NCI-H2227 (cell line): ENCODE measurements around the gene TNXB.
"Not testable (repeated sequence)": the region's sequence is repeated elsewhere in the genome, so short reads cannot be mapped to it uniquely, and the experiment has no call there.

Source experiments
- DNase-seq: peaks from one replicate; lab custom pipeline; 2025; ENCODE audit not compliant: unreplicated experiment; lab: John Stamatoyannopoulos, UW

TNXB gene

DNA sequence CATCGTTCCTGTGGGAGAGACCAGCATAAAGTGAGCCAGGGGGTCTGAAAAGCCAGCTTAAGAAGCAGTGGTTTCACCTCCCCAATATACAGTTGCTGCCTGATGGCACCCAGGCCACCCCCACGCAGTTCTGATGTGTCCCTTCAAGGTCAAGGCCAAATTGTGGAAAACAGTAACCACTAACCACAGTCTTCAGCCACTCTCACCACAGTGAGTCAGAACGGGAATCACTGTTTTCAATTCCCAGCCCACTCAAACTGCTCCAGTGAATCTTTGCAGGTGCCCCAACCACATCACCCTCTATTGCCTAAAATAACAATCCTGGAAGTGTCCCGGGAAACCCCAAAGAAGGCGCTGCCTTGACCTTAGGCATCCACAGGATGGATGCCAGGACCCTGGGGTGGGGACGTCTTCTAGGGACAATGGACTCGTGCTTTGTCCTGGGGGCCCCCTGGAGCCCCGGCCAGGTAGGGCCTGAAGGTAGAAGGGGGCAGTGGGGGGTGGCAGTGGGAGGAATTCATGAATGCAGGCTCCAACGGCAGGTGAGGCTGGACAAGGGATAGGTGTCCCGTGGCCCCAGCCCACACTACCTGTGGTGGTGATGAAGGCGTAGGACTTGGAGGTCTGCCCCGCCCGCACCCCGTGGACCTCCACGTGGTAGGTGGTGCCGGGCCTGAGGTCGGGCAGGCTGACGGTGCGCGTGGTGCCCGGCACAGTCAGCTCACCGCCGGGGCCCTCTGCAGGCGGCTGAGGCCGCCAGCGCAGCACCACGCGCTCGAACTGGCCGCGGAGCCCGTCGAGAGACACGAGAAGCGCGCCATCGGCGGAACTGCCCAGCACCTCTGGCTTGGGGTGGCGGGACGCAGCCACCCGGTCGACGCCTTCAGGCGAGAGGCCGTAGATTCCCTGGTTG is 22.2 kb downstream of the TNXB start:
- DNase-seq = no peak

DNA sequence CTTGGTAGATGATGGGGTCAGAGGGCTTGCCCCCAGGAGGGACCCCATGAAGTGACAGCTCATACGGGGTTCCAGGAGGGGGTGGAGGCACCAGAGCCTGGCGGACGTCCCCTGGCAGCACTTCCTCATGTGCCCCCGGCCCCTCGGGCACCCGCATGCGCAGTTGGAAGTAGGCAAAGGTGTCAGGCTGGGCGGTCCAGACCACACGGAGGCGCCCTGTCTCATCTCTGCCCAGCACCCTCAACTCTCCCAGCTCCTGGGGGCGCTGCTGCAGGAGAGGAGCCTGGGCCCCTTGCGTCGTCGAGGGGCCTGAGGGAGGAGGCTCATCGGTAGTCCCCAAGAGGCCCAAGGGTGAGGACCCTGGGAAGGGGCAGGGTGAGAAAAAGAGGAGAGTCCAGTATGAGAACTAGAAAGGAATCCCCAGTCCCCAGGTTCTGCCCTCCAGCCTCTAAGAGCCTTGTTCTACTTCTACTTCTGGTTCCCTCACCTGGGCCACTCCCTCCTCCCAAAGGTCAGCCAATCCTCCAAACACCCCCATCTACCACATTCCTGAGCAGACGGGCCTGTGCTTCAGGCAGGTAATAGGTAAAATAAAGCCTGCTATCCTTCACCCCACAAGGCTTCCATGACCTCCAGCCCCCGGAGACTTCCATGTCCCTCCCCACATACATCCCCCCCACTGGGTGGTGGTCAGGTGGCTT is 23.2 kb downstream of the TNXB start:
- no peak for DNase-seq

DNA sequence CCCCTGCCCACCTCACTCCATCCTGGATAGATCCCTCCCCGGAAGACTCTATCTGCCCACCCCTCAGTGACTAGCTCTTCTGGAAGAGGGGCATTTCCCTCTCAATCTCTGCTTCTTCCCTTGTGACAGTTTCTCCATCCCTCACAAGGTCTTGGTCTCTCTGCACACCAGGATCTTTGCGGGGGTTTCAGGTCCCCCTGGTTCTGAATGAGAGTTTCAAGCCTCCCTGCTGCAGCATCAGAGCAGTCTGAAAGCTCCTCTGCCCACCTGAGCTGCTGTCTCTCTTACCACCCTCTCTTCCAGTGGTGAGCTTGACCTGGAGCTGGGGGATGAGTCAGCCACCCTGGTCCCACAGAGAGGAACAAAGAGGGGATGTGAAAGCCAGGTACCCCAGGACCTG is 24.4 kb downstream of the TNXB start:
- no peak for DNase-seq

DNA sequence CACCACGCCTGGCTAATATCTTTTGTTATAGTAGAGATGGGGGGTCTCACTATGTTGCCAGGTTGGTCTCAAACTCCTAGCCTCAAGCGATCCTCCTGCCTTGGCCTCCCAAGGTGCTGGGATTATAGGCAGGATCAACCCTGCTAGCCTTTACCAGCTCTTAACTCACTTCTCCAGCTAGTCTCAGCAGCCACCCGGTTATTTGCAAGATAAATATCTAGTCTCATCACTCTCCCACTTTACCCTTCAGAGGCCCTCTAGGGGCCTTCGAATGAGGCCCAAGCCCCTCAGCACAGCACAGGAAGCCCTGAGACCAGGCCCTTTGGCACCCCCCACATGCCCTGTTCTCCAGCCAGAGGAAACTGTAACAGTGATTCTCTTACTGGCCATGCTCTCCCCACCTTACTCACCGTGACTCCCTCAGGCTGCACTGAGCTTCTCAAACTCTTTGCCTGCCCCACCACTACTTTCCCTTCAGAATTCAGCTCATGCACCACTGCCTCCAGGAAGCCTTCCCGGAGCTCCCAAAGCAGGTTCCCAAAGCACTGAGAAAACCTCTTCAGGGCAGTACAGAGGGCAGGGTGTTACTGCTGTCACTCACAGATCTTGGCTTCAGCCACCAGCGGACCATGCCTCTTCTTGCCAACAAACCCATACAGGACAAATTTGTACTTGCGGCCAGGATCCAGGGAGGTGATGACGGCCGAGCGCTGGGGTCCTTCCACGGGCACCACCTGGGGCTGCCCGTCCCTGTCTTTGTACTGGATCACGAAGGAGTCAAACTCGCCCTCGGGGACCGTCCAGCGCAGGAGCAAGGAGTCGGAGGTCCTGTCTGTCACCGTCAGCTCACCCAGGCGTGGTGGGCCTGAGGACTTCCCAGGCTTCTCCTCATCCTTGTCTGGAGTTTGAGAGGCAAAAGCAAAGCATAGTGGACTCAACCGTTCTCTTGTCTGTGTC is 25.0 kb downstream of the TNXB start:
- no peak for DNase-seq

DNA sequence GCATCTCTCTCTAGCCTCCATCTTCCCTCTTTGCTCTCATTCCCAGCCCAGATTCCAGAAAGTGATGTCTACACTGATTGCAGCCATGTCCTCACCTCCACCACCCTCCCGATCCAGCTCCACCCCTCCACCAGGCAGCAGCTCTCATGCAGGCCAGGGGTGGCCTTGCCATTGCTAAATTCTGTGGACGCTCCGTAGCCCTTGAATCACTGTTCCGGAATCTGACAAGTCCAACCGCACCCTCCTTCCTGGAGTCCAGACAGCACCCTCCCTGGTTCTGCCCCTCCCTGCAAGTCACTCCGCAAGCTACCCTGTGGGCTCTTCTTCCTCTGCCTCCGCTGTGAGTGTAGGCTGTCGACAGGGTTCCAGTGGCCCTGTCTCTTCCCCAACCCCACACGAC is 26.2 kb downstream of the TNXB start:
- no peak for DNase-seq

DNA sequence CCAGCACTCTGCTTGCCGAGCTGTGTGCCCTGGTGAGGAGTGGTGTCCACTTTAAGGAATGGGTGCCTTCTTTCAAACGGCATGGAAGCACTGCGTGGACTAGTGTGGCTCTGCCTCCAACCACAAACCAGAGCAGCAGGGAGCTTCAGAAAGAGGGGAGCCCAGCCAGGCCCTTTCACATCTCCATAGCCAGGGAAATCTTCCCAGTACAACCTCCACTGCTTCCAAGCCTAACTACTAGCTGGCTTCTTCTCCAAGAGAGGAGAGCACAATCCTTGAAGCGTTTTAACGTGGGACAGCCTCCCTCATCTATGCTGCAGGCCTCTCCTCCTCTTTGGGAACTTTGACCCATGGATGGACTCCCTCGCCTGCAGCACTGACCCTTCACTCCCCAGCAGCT is 26.7 kb downstream of the TNXB start:
- no peak for DNase-seq

DNA sequence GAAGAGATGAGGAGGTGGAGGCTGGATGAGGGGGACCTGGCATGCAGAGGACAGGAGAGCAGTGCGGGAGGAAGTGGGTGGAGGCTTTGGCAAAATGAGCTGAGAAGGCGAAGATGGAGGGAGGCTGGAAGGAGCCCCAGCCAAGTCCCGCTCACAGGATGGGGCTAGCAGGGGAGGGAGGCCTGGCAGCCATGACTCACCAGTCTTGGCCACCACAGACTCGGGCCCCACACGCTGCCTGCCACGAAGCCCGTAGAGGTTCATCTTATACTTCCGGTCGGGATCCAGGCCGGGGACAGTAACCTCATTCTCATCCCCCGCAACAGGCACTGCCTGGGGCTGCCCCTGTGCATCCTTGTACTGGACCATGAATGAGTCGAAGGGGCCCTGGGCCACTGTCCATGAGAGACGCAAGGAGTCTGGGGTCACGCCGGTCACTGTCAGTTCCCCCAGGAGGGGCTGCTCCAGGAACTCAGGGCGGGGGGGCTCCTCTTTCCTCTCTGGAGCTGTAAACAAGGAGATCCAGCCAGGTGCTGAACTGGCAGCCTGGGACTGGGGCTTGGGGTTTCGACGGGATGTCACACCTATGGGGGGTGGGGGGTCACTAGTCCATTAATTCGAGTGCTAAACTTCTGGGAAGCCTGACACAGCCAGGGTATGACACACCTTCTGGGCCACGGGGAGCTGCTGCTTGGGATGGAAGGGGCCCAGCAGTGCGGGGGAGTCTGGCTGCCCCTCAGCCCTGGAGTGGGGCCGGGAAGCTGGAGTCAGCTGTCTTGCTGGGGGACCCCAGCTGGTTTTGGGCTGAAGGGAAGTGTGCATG is 27.8 kb downstream of the TNXB start:
- no peak for DNase-seq

DNA sequence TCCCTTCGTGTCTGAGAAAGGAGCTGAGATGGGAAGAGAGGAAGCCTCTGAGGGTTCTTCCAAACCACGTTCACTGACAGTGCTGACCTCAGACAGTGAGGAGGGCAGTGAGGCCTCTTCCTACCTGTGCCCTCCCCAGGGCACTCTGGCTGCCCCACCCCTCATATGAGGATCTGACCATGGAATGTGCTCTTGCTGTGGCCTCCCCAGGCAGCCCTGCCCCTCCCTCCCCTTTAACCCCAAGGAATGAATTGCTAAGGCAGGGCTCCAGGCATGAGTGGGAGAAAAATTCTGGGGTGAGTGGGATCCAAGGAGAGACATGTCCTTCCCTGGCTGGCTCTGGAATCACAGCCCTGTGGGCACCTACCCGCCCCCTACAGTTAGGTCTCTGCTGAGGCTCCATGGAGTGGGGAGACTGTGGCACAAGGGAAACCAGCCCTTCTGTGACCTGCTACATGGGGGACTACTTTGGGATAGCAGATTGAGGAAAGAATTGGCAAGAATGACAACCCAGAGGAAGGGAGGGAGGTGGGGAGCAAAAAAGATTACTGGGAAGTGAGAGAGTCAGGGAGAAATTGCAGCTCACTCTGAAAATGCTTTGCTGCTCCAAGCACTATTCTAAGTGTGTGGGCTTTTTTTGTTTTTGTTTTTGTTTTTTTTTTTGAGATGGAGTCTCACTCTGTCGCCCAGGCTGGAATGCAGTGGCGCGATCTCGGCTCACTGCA is 29.4 kb downstream of the TNXB start:
- DNase-seq = no peak

DNA sequence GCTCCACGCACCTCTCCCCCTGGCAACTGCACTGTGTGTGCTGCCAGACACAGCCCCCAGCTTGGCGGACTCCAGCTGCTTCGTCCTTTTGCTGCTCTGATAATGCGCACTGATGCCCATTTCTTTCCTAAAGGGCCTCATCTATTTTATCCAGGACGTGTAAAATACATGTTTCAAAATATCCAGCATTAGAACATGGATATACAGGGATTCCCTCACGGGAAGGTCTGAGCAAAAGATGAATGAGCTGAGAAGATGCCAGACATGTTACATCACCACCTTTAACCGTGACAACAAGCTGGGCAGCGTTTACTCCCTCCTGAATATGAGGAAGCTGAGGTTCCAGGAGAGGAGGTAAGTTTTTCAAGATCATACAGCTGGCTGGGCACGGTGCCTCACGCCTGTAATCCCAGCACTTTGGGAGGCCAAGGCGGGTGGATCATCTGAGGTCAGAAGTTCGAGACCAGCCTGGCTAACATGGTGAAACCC is 32.8 kb downstream of the TNXB start:
- no peak for DNase-seq

DNA sequence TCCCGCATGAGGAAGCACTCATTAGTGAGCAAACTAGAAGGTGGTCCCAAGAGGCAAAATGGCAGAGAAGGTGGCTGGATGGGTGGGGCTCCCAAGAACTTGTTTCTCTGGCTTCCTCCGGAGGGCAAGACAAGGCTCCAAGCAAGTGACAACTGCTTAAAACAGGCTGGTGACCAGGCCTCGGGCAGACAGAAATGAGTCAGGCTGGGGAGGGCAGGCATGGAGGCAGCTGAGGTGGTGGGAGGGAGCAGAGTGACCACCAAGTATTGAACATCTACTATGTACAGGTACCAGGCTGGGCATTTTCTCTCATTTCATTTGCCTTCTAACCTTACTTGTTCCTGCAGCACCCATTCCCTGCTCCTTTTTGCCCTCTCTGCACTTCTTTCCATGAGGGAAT is 33.4 kb downstream of the TNXB start:
- DNase-seq = no peak

DNA sequence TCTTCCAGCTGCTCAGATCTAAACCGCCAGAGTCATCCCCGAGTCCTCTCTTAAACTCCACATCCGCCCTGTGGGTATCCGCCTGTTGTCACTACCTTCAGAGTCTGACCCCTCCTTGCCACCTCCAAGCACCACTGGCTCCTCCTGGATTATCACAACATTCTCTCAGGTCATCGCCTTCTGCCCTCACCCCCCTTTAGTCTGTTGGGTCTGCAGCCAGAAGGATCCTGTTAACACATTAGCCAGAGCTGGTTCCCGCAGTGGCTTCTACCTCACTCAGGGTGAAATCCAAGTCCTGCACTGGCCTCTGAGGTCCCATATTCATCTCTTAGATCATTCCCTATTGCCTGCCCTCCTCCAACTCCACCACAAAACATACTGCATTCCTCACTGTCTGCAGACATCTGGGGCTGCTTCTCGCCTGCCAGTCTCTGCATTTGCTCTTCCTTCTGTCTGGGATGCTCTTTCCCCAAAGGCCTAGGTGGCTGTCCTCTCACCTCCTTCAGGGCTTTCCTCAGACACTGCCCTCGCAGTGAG is 34.1 kb downstream of the TNXB start:
- DNase-seq = no peak

DNA sequence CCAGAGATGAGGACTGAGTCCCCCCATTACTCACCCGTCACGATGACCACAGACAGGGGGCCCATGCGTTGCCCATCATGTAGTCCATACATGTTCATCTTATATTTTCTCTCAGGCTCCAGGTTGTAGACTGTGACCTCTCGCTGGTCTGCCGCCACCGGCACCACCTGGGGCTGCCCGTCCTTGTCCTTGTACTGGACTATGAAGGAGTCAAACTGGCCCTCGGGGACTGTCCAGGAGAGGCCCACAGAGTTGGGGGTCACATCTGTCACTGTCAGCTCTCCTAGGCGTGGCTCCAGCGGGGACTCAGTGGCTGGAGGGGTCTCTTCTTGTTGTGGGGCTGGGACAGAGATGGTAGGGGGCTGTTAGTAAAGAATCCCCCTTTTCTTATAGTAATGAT is 35.5 kb downstream of the TNXB start:
- DNase-seq = no peak

DNA sequence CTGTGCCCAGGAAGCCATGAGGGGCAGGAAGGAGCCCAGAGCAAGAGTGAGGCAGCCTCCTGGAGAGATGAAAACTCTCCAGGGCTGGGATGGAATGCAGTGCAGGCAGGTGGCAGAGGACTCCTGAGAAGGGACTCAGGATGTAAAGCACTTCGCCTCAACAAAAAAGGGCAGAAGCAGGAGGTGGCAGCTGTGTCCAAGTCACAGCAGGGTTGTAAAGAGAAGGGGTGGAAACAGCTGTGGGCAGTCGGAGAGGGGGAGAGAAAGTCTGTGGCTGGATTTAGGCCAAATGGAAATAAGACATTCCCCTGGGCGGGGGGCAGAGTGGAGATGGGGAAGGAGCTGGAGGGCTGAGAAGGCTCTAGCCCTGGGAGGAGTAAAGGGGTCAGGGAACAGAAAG is 36.0 kb downstream of the TNXB start:
- no peak for DNase-seq

DNA sequence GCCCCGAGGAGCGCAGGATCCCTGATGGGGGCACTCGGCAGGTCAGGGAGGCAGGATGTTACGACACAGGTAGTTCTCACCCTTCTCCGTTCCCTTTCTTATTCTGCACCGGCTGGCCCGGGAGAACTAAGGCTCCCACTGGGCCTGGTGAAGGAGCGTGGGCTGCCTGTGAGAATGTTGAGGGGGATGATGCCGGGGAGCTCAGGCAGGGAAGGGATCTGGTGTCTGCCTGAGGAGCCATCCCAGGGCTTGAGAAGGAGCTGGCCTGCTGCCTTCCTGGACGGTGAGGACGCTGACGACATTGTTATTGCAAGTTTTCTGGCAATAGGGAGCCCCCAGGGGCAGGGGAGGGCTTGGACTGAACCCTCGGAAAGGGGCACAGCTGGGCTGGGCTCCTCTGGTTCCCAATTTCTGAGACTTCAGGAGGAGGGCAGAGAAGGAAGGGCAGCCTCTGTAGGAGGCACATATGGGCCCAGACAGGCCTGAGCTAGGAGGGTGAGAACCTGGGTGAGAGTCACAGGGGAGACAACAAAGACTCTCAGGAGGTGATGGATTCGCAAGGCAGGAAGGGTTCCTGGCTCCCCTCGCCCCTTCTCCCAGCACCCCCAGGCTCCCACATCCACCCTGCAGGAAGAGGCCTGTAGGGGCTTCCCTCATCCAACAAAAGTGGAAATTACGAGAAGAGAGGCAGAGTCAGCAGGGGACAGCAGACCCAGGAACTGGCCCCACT is 38.2 kb downstream of the TNXB start:
- no peak for DNase-seq

DNA sequence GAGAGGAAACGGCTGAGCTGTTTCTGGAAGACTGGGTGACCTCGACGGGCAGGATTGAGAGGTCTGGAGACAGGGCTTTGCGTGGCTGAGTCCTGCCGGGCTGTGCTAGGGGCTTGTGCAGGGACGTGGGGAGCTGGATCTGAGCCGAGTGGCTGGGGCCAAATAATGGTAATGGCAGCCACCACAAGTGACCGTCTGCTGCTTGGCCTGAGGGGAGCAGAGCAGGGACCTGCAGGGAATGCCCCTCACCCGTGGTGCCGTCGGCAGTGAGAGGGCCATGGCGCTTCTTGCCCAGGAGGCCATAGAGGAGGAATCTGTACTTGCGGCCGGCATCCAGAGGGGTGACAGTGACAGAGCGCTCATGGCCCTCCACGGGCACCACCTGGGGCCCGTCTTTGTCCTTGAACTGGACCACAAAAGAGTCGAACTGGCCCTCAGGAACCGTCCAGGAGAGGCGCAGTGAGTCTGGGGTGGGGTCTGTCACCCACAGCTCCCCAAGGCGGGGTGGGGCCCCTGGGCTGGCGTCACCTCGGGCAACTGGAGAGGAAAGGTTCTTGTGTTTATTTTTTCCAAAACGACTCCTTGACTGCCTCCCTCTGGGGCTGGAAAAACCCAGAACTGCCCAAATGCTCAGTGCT is 39.1 kb downstream of the TNXB start:
- no peak for DNase-seq

DNA sequence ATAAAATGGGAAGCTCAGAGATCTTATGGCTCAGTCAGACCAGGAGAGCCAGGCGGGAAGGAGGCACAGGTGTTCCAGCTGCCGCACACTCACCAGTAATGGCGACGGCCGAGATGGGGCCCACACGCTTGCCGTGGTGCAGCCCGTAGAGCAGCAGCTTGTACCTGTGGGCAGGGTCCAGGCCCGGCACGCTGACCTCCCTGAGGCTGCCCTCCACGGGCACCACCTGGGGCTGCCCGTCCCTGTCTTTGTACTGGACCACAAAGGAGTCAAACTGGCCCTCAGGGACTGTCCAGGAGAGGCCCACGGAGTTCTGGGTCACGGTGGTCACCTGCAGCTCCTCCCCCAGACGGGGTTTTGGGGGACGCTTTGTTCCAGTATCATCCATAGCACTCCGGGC is 39.7 kb downstream of the TNXB start:
- no peak for DNase-seq

DNA sequence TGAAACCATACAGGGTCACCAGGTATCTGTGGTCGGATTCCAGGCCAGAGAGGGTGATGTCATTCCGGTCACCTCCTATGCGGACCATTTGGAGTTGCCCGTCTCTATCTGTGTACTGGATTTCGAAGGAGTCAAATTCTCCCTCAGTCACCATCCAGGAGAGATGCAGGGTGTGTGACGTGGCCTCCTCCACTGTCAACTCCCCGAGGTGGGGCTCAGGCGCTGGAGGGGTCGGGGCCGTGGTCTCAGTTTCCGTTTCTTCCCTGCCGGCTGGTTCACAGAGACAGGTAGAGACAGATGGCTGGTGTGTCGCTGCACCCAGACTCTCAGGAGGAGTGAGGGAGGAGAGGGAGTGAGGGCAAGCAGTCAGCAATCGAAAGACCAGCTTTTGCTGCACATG is 40.3 kb downstream of the TNXB start:
- no peak for DNase-seq

DNA sequence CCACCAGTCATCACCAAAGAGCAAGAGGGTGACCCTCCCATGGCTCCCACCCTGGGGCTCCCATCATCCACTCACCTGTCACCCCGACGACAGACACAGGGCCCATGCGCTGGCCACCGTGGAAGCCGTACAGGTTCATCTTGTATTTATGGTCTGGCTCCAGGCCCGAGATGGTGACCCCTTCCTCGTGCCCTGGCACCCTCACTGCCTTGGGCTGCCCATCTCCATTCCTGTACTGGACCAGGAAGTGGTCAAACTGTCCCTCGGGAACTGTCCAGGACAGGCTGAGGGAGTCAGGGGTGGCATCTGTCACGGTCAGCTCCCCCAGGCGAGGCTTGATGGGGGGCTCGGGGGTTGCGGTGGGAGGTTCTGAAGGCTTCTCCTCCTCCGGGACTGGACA is 40.8 kb downstream of the TNXB start:
- not testable (repeated sequence) for DNase-seq
